Fibroblast of pulmonary artery (primary cell): ENCODE results near the gene C11orf24.

Experiments
- DNase-seq: peaks from one replicate; pipeline ENCODE4 v3.0.0-alpha.2; 2010; ENCODE audit warnings: low read depth
- H3K4me3 ChIP-seq: replicated peaks from 2 replicates; pipeline ENCODE4 v1.5.1; 2011; ENCODE audit warnings: low read depth, mild to moderate bottlenecking, control low read depth, low read length, moderate library complexity
- CTCF ChIP-seq: IDR thresholded peaks from 2 replicates; pipeline ENCODE4 v1.5.1; 2011; ENCODE audit warnings: mild to moderate bottlenecking, control low read depth, low read length, inconsistent platforms; ENCODE audit errors: missing control alignments

Gene C11orf24

GRCh38 chr11:68271781-68272608, at the start of gene C11orf24:
C11orf24 (minus strand) TSS chr11:68271973; CDS start chr11:68263767, 8,206 bp downstream.
- DNase-seq = peak; percentile 92
- no peak for TF ChIP-seq CTCF
- peak within 1 kb of the TSS; percentile 88 for H3K4me3 ChIP-seq

- no peak for DNase-seq
- no peak for TF ChIP-seq CTCF
Measured at GRCh38 chr11:68317147-68317785, 45.5 kb upstream of the C11orf24 start.

GRCh38 chr11:68315171-68315920, 43.6 kb upstream of the C11orf24 start:
- no peak for TF ChIP-seq CTCF
- peak overlapping the region; percentile 67 for H3K4me3 ChIP-seq
- DNase-seq = no peak

More at GRCh38 chr11:68317147-68317785, 45.5 kb upstream of the C11orf24 start:
- H3K4me3 ChIP-seq = no peak overlapping the region

- DNase-seq = no peak
- TF ChIP-seq CTCF = no peak
- H3K4me3 ChIP-seq = peak overlapping the region; percentile 67
Measured at GRCh38 chr11:68314203-68315170, 42.7 kb upstream of the C11orf24 start.

GRCh38 chr11:68313574-68314202, 41.9 kb upstream of the C11orf24 start:
- no peak for DNase-seq

More at GRCh38 chr11:68313574-68314202, 41.9 kb upstream of the C11orf24 start:
- H3K4me3 ChIP-seq = peak overlapping the region; percentile 67
- no peak for TF ChIP-seq CTCF
